HEK293T (cell line): ENCODE measurements around the gene PTGFR.

Experiments
- CTCF ChIA-PET: fragments of 350-600 bp; formaldehyde crosslinking; extraction: SDS; loops from one replicate; lab custom pipeline; 2021; ENCODE audit warnings: antibody characterized with exemption, inconsistent platforms; lab: Yijun Ruan, JAX
- POLR2A ChIA-PET: fragments of 350-600 bp; formaldehyde crosslinking; extraction: SDS; loops from one replicate; lab custom pipeline; 2020; ENCODE audit warnings: antibody characterized with exemption, inconsistent platforms; lab: Yijun Ruan, JAX
- DNase-seq: peaks from one replicate; pipeline ENCODE4 v3.0.0; 2012; ENCODE audit warnings: mixed read lengths; ENCODE audit errors: extremely low spot score
- ARNT ChIP-seq: fragments of 450-650 bp; IDR thresholded peaks from 2 replicates; pipeline ENCODE4 v1.6.1; 2017; ENCODE audit warnings: mild to moderate bottlenecking
- BHLHE40 ChIP-seq: fragments of 450-650 bp; IDR thresholded peaks from 2 replicates; pipeline ENCODE4 v1.6.1; 2016; ENCODE audit warnings: mild to moderate bottlenecking, moderate library complexity, borderline replicate concordance
- CTBP1 ChIP-seq: fragments of 450-650 bp; IDR thresholded peaks from 2 replicates; pipeline ENCODE4 v1.6.1; 2016; ENCODE audit warnings: borderline replicate concordance
- ELF4 ChIP-seq: fragments of 450-650 bp; IDR thresholded peaks from 2 replicates; pipeline ENCODE4 v1.6.1; 2017; ENCODE audit warnings: antibody characterized with exemption
- FOXA1 ChIP-seq: fragments of 450-650 bp; IDR thresholded peaks from 2 replicates; pipeline ENCODE4 v1.6.1; 2016; ENCODE audit warnings: mild to moderate bottlenecking
- FOXK2 ChIP-seq: fragments of 450-650 bp; IDR thresholded peaks from 2 replicates; pipeline ENCODE4 v1.6.1; 2016; ENCODE audit warnings: mild to moderate bottlenecking
- FOXM1 ChIP-seq: fragments of 450-650 bp; IDR thresholded peaks from 2 replicates; pipeline ENCODE4 v1.6.1; 2017; ENCODE audit warnings: mild to moderate bottlenecking, borderline replicate concordance
- HDGF ChIP-seq: fragments of 450-650 bp; IDR thresholded peaks from 2 replicates; pipeline ENCODE4 v1.6.1; 2017; ENCODE audit warnings: antibody characterized with exemption, borderline replicate concordance
- L3MBTL2 ChIP-seq: fragments of 450-650 bp; conservative IDR thresholded peaks from 2 replicates; pipeline ENCODE4 v1.6.1; 2016; ENCODE audit warnings: mild to moderate bottlenecking
- LEF1 ChIP-seq: fragments of 450-650 bp; IDR thresholded peaks from 2 replicates; pipeline ENCODE4 v1.6.1; 2017; ENCODE audit warnings: mild to moderate bottlenecking, borderline replicate concordance
- NFRKB ChIP-seq: fragments of 450-650 bp; IDR thresholded peaks from 2 replicates; pipeline ENCODE4 v1.6.1; 2016; ENCODE audit warnings: mild to moderate bottlenecking, moderate library complexity
- PKNOX1 ChIP-seq: fragments of 450-650 bp; IDR thresholded peaks from 2 replicates; pipeline ENCODE4 v1.6.1; 2016
- SP1 ChIP-seq: fragments of 450-650 bp; IDR thresholded peaks from 2 replicates; pipeline ENCODE4 v1.6.1; 2017
- SUZ12 ChIP-seq: fragments of 450-650 bp; IDR thresholded peaks from 2 replicates; pipeline ENCODE4 v1.6.1; 2016; ENCODE audit warnings: mild to moderate bottlenecking
- TARDBP ChIP-seq: fragments of 450-650 bp; IDR thresholded peaks from 2 replicates; pipeline ENCODE4 v1.6.1; 2016
- ZNF384 ChIP-seq: fragments of 450-650 bp; IDR thresholded peaks from 2 replicates; pipeline ENCODE4 v1.6.1; 2016

PTGFR gene

GRCh38 chr1:78533527-78533926 is 42.8 kb downstream of the PTGFR start:
- CTCF ChIA-PET = no interaction called here
- TF ChIP-seq SP1 (no peak), BHLHE40 (no peak), ARNT (no peak), L3MBTL2 (no peak), FOXK2 (no peak), PKNOX1 (no peak), ELF4 (no peak), HDGF (no peak), ZNF384 (no peak), SUZ12 (no peak), TARDBP (no peak), LEF1 (no peak), FOXM1 (no peak), FOXA1 (no peak), NFRKB (no peak), CTBP1 (no peak)
- POLR2A ChIA-PET = no interaction called here
- no peak for DNase-seq

- CTCF ChIA-PET = no interaction called here
- DNase-seq = no peak
- POLR2A ChIA-PET = no interaction called here
- no peak for TF ChIP-seq FOXK2
- no peak for TF ChIP-seq ZNF384
These were observed 44.5 kb downstream of the PTGFR start for GRCh38 chr1:78535286-78535685.

GRCh38 chr1:78536427-78536826 is 45.7 kb downstream of the PTGFR start:
- CTCF ChIA-PET = no interaction called here
- POLR2A ChIA-PET = no interaction called here
- TF ChIP-seq HDGF (no peak), FOXK2 (no peak), LEF1 (no peak), L3MBTL2 (no peak), SUZ12 (no peak), ZNF384 (no peak), PKNOX1 (no peak), ARNT (no peak), ELF4 (no peak), FOXM1 (no peak), SP1 (no peak), NFRKB (no peak), TARDBP (no peak)
- DNase-seq = no peak

- TF ChIP-seq CTBP1 (no peak), BHLHE40 (no peak), SP1 (no peak), ELF4 (no peak), PKNOX1 (no peak), FOXM1 (no peak), NFRKB (no peak), SUZ12 (no peak), L3MBTL2 (no peak), ZNF384 (no peak), LEF1 (no peak), TARDBP (no peak)
- CTCF ChIA-PET = no interaction called here
- DNase-seq = no peak
- POLR2A ChIA-PET = no interaction called here
These were observed 49.3 kb downstream of the PTGFR start for GRCh38 chr1:78540048-78540447.

- POLR2A ChIA-PET = no interaction called here
- TF ChIP-seq LEF1 (no peak), FOXK2 (no peak), FOXM1 (no peak), HDGF (no peak)
- no peak for DNase-seq
- CTCF ChIA-PET = no interaction called here
These were observed 50.7 kb downstream of the PTGFR start for GRCh38 chr1:78541479-78541878.

- CTCF ChIA-PET = no interaction called here
- DNase-seq = no peak
- POLR2A ChIA-PET = no interaction called here
- TF ChIP-seq CTBP1 (no peak), ELF4 (no peak), FOXM1 (no peak), LEF1 (no peak)
These were observed 53.3 kb downstream of the PTGFR start for GRCh38 chr1:78543941-78544643.

GRCh38 chr1:78547081-78547480 is 56.3 kb downstream of the PTGFR start:
- no peak for DNase-seq
- ChIA-PET POLR2A (no interaction called here), CTCF (no interaction called here)
- no peak for TF ChIP-seq SP1
- TF ChIP-seq BHLHE40 = no peak
- no peak for TF ChIP-seq FOXK2
- TF ChIP-seq CTBP1 = no peak
- no peak for TF ChIP-seq FOXA1
- no peak for TF ChIP-seq ARNT
- TF ChIP-seq ELF4 = no peak
- TF ChIP-seq FOXM1 = no peak
- TF ChIP-seq NFRKB = no peak
- TF ChIP-seq L3MBTL2 = no peak
- TF ChIP-seq ZNF384 = no peak
- TF ChIP-seq TARDBP = no peak
- TF ChIP-seq PKNOX1 = no peak
- TF ChIP-seq LEF1 = no peak
- TF ChIP-seq HDGF = no peak
- TF ChIP-seq SUZ12 = no peak
